GM12864 (cell line): Measurements from ENCODE around the gene DYNC1I2.

Experiments
- DNase-seq: peaks from one replicate; pipeline ENCODE4 v3.0.0-alpha.2; 2011; ENCODE audit warnings: low read depth
- H3K4me3 ChIP-seq: 2 replicates; pipeline ENCODE4 v1.5.1; 2011; ENCODE audit warnings: mild to moderate bottlenecking, low read depth, low read length, control low read depth
- CTCF ChIP-seq: IDR thresholded peaks from 2 replicates; pipeline ENCODE4 v1.5.1; 2011; ENCODE audit warnings: low read depth, mild to moderate bottlenecking, moderate library complexity, low read length, control low read depth, inconsistent platforms; ENCODE audit errors: missing control alignments

Gene DYNC1I2

GRCh38 chr2:171692331-171692730, 5.1 kb downstream of the DYNC1I2 start:
- no peak overlapping the region for H3K4me3 ChIP-seq
- no peak for TF ChIP-seq CTCF
- no peak for DNase-seq

GRCh38 chr2:171702781-171703556, 15.7 kb downstream of the DYNC1I2 start:
- TF ChIP-seq CTCF = no peak
- H3K4me3 ChIP-seq = no peak overlapping the region
- DNase-seq = no peak

- peak; percentile 12 for DNase-seq
- no peak overlapping the region for H3K4me3 ChIP-seq
- peak; percentile 50 for TF ChIP-seq CTCF
Measured at GRCh38 chr2:171703574-171704347, 16.5 kb downstream of the DYNC1I2 start.

- TF ChIP-seq CTCF = peak; percentile 24
- DNase-seq = no peak
- H3K4me3 ChIP-seq = no peak overlapping the region
Measured at GRCh38 chr2:171706152-171706803, 19.0 kb downstream of the DYNC1I2 start.

- DNase-seq = no peak
- H3K4me3 ChIP-seq = no peak overlapping the region
- no peak for TF ChIP-seq CTCF
Measured at GRCh38 chr2:171707752-171708151, 20.5 kb downstream of the DYNC1I2 start.

GRCh38 chr2:171709011-171709685, 21.9 kb downstream of the DYNC1I2 start:
- no peak overlapping the region for H3K4me3 ChIP-seq
- no peak for TF ChIP-seq CTCF
- no peak for DNase-seq
